GM10266 (cell line): ENCODE measurements around the gene SPR.

Source experiments
- DNase-seq: peaks from one replicate; pipeline ENCODE4 v3.0.0; 2012; ENCODE audit errors: extremely low spot score
- TF ChIP-seq, protein P1 (sequence below): IDR thresholded peaks from 2 replicates; pipeline ENCODE4 v1.5.1; 2012; ENCODE audit warnings: mild to moderate bottlenecking, low read depth; ENCODE audit not compliant: control insufficient read depth, insufficient read depth; ENCODE audit errors: missing control alignments

SPR gene

GRCh38 chr2:72940786-72941185, 53.6 kb downstream of the SPR start:
- TF ChIP-seq, protein P1, sequence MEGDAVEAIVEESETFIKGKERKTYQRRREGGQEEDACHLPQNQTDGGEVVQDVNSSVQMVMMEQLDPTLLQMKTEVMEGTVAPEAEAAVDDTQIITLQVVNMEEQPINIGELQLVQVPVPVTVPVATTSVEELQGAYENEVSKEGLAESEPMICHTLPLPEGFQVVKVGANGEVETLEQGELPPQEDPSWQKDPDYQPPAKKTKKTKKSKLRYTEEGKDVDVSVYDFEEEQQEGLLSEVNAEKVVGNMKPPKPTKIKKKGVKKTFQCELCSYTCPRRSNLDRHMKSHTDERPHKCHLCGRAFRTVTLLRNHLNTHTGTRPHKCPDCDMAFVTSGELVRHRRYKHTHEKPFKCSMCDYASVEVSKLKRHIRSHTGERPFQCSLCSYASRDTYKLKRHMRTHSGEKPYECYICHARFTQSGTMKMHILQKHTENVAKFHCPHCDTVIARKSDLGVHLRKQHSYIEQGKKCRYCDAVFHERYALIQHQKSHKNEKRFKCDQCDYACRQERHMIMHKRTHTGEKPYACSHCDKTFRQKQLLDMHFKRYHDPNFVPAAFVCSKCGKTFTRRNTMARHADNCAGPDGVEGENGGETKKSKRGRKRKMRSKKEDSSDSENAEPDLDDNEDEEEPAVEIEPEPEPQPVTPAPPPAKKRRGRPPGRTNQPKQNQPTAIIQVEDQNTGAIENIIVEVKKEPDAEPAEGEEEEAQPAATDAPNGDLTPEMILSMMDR, result no peak
- DNase-seq, result no peak
